ENCODE measurements around the gene VPS37B. TPM values are rescaled to one million over a fixed set of nuclear protein-coding genes. Genes with fewer than 3 reads are reported as not detected.

Gene VPS37B
- total RNA-seq, 1 donor from 2014 or later = 25.4 TPM

Other genes starting within 250 kb of the VPS37B start
- gene HCAR2, start 192.8 kb downstream of the VPS37B start, total RNA-seq = 0.46 TPM
- 0.16 TPM for gene HCAR3, start 179.3 kb downstream of the VPS37B start, total RNA-seq
- 0.08 TPM for gene HCAR1, start 165.3 kb downstream of the VPS37B start, total RNA-seq
- gene DENR, start 143.3 kb downstream of the VPS37B start, total RNA-seq = 28.1 TPM
- gene CCDC62, start 121.6 kb downstream of the VPS37B start, total RNA-seq = 0.49 TPM
- gene HIP1R, start 60.7 kb downstream of the VPS37B start, total RNA-seq = 17.6 TPM
- gene ABCB9, start 70.3 kb upstream of the VPS37B start, total RNA-seq = 4.4 TPM
- gene OGFOD2, start 79.1 kb upstream of the VPS37B start, total RNA-seq = 16.2 TPM
- gene ARL6IP4, start 84.6 kb upstream of the VPS37B start, total RNA-seq = 158 TPM

Data from Right ventricle myocardium inferior (tissue), 1 donor.